ENCODE measurements around the gene THEMIS. TPM values are rescaled to one million over a fixed set of nuclear protein-coding genes. Genes with fewer than 3 reads are reported as not detected.

Gene THEMIS
- total and polyA plus RNA-seq, 4 donors, result 0.06 to 0.14 (median 0.10) TPM; not detected in 1

- no CpG with 5 or more reads among the region's 3 CpGs for WGBS (ENCODE audit: insufficient coverage)
- Histone ChIP-seq H3K27ac (ENCODE audit: low read depth, low read length) (no peak overlapping the region), H3K27me3 (ENCODE audit: control insufficient read depth, insufficient read depth, low read length) (no peaks in the 10 kb centered on the region), H3K4me3 (ENCODE audit: low read depth, low read length) (no peak overlapping the region), H3K4me1 (ENCODE audit: control insufficient read depth, insufficient read depth, low read length) (no peaks in the 10 kb centered on the region), H3K9me3 (ENCODE audit: control insufficient read depth, insufficient read depth, low read length) (peaks cover 2% of the 10 kb centered on the region), H3K36me3 (ENCODE audit: control insufficient read depth, insufficient read depth, low read length) (no peaks in the 10 kb centered on the region)
- DNase-seq (ENCODE audit: low read depth in 4 of 6, low spot score in 6 of 6), result no peak
Measured at GRCh38 chr6:127918506-127919427, 17.9 kb upstream of the THEMIS start.

GRCh38 chr6:127917766-127918165 is 16.9 kb upstream of the THEMIS start:
- WGBS (ENCODE audit: insufficient coverage), result no CpG with 5 or more reads among the region's 1 CpG
- no peaks in the 10 kb centered on the region for H3K4me1 ChIP-seq (ENCODE audit: control insufficient read depth, insufficient read depth, low read length)
- H3K4me3 ChIP-seq (ENCODE audit: low read depth, low read length), result no peak overlapping the region
- DNase-seq (ENCODE audit: low read depth in 4 of 6, low spot score in 6 of 6), result no peak
- H3K27ac ChIP-seq (ENCODE audit: low read depth, low read length), result no peak overlapping the region
- no peaks in the 10 kb centered on the region for H3K27me3 ChIP-seq (ENCODE audit: control insufficient read depth, insufficient read depth, low read length)
- no peaks in the 10 kb centered on the region for H3K36me3 ChIP-seq (ENCODE audit: control insufficient read depth, insufficient read depth, low read length)
- no peaks in the 10 kb centered on the region for H3K9me3 ChIP-seq (ENCODE audit: control insufficient read depth, insufficient read depth, low read length)

- no peak for DNase-seq (ENCODE audit: low read depth in 4 of 6, low spot score in 6 of 6)
- no peaks in the 10 kb centered on the region for H3K9me3 ChIP-seq (ENCODE audit: control insufficient read depth, insufficient read depth, low read length)
- no peaks in the 10 kb centered on the region for H3K27me3 ChIP-seq (ENCODE audit: control insufficient read depth, insufficient read depth, low read length)
- no peak overlapping the region for H3K27ac ChIP-seq (ENCODE audit: low read depth, low read length)
- H3K4me1 ChIP-seq (ENCODE audit: control insufficient read depth, insufficient read depth, low read length), result no peaks in the 10 kb centered on the region
- H3K36me3 ChIP-seq (ENCODE audit: control insufficient read depth, insufficient read depth, low read length), result no peaks in the 10 kb centered on the region
- H3K4me3 ChIP-seq (ENCODE audit: low read depth, low read length), result no peak overlapping the region
- WGBS (ENCODE audit: insufficient coverage), result no CpG with 5 or more reads among the region's 3 CpGs
Measured at GRCh38 chr6:127914240-127914639, 13.4 kb upstream of the THEMIS start.

GRCh38 chr6:127912914-127913313 is 12.1 kb upstream of the THEMIS start:
- DNase-seq (ENCODE audit: low read depth in 4 of 6, low spot score in 6 of 6), result no peak
- Histone ChIP-seq H3K27ac (ENCODE audit: low read depth, low read length) (no peak overlapping the region), H3K4me1 (ENCODE audit: control insufficient read depth, insufficient read depth, low read length) (no peaks in the 10 kb centered on the region), H3K4me3 (ENCODE audit: low read depth, low read length) (no peak overlapping the region), H3K27me3 (ENCODE audit: control insufficient read depth, insufficient read depth, low read length) (no peaks in the 10 kb centered on the region), H3K9me3 (ENCODE audit: control insufficient read depth, insufficient read depth, low read length) (no peaks in the 10 kb centered on the region), H3K36me3 (ENCODE audit: control insufficient read depth, insufficient read depth, low read length) (no peaks in the 10 kb centered on the region)
- 100% methylated on average over 1 of the region's 3 CpGs for WGBS (ENCODE audit: insufficient coverage)

GRCh38 chr6:127907960-127908640 is 7.2 kb upstream of the THEMIS start:
- WGBS (ENCODE audit: insufficient coverage), result 94% methylated on average over 3 of the region's 7 CpGs
- no peaks in the 10 kb centered on the region for H3K9me3 ChIP-seq (ENCODE audit: control insufficient read depth, insufficient read depth, low read length)
- no peaks in the 10 kb centered on the region for H3K4me1 ChIP-seq (ENCODE audit: control insufficient read depth, insufficient read depth, low read length)
- H3K27ac ChIP-seq (ENCODE audit: low read depth, low read length), result no peak overlapping the region
- H3K36me3 ChIP-seq (ENCODE audit: control insufficient read depth, insufficient read depth, low read length), result no peaks in the 10 kb centered on the region
- no peak for DNase-seq (ENCODE audit: low read depth in 4 of 6, low spot score in 6 of 6)
- H3K4me3 ChIP-seq (ENCODE audit: low read depth, low read length), result no peak overlapping the region
- H3K27me3 ChIP-seq (ENCODE audit: control insufficient read depth, insufficient read depth, low read length), result no peaks in the 10 kb centered on the region

- no peak overlapping the region for H3K27ac ChIP-seq (ENCODE audit: low read depth, low read length)
- no peaks in the 10 kb centered on the region for H3K9me3 ChIP-seq (ENCODE audit: control insufficient read depth, insufficient read depth, low read length)
- H3K4me3 ChIP-seq (ENCODE audit: low read depth, low read length), result no peak overlapping the region
- no peaks in the 10 kb centered on the region for H3K36me3 ChIP-seq (ENCODE audit: control insufficient read depth, insufficient read depth, low read length)
- DNase-seq (ENCODE audit: low read depth in 4 of 6, low spot score in 6 of 6), result no peak
- H3K4me1 ChIP-seq (ENCODE audit: control insufficient read depth, insufficient read depth, low read length), result no peaks in the 10 kb centered on the region
- no peaks in the 10 kb centered on the region for H3K27me3 ChIP-seq (ENCODE audit: control insufficient read depth, insufficient read depth, low read length)
Measured at GRCh38 chr6:127904160-127904559, 3.3 kb upstream of the THEMIS start.

GRCh38 chr6:127902933-127903332 is 2.1 kb upstream of the THEMIS start:
- Histone ChIP-seq H3K27me3 (ENCODE audit: control insufficient read depth, insufficient read depth, low read length) (no peaks in the 10 kb centered on the region), H3K9me3 (ENCODE audit: control insufficient read depth, insufficient read depth, low read length) (no peaks in the 10 kb centered on the region), H3K4me3 (ENCODE audit: low read depth, low read length) (no peak overlapping the region), H3K4me1 (ENCODE audit: control insufficient read depth, insufficient read depth, low read length) (no peaks in the 10 kb centered on the region), H3K27ac (ENCODE audit: low read depth, low read length) (no peak overlapping the region), H3K36me3 (ENCODE audit: control insufficient read depth, insufficient read depth, low read length) (no peaks in the 10 kb centered on the region)
- peak in 1 of 6 donors; percentile 12 for DNase-seq (ENCODE audit: low read depth in 4 of 6, low spot score in 6 of 6)
- 80% methylated on average over 8 of the region's 8 CpGs for WGBS (ENCODE audit: insufficient coverage)

GRCh38 chr6:127897484-127897883 is 3.4 kb downstream of the THEMIS start:
- H3K9me3 ChIP-seq (ENCODE audit: control insufficient read depth, insufficient read depth, low read length), result no peaks in the 10 kb centered on the region
- H3K27me3 ChIP-seq (ENCODE audit: control insufficient read depth, insufficient read depth, low read length), result no peaks in the 10 kb centered on the region
- no peak overlapping the region for H3K4me3 ChIP-seq (ENCODE audit: low read depth, low read length)
- DNase-seq (ENCODE audit: low read depth in 4 of 6, low spot score in 6 of 6), result no peak
- no peak overlapping the region for H3K27ac ChIP-seq (ENCODE audit: low read depth, low read length)
- WGBS (ENCODE audit: insufficient coverage), result no CpG with 5 or more reads among the region's 2 CpGs
- H3K4me1 ChIP-seq (ENCODE audit: control insufficient read depth, insufficient read depth, low read length), result no peaks in the 10 kb centered on the region
- no peaks in the 10 kb centered on the region for H3K36me3 ChIP-seq (ENCODE audit: control insufficient read depth, insufficient read depth, low read length)

- WGBS (ENCODE audit: insufficient coverage), result no CpG with 5 or more reads among the region's 1 CpG
- Histone ChIP-seq H3K36me3 (ENCODE audit: control insufficient read depth, insufficient read depth, low read length) (no peaks in the 10 kb centered on the region), H3K4me3 (ENCODE audit: low read depth, low read length) (no peak overlapping the region), H3K4me1 (ENCODE audit: control insufficient read depth, insufficient read depth, low read length) (no peaks in the 10 kb centered on the region), H3K9me3 (ENCODE audit: control insufficient read depth, insufficient read depth, low read length) (no peaks in the 10 kb centered on the region), H3K27me3 (ENCODE audit: control insufficient read depth, insufficient read depth, low read length) (no peaks in the 10 kb centered on the region), H3K27ac (ENCODE audit: low read depth, low read length) (no peak overlapping the region)
- no peak for DNase-seq (ENCODE audit: low read depth in 4 of 6, low spot score in 6 of 6)
Measured at GRCh38 chr6:127894051-127894450, 6.8 kb downstream of the THEMIS start.

GRCh38 chr6:127893541-127893940 is 7.3 kb downstream of the THEMIS start:
- 58% methylated on average over 6 of the region's 6 CpGs for WGBS (ENCODE audit: insufficient coverage)
- no peaks in the 10 kb centered on the region for H3K9me3 ChIP-seq (ENCODE audit: control insufficient read depth, insufficient read depth, low read length)
- H3K4me3 ChIP-seq (ENCODE audit: low read depth, low read length), result no peak overlapping the region
- no peaks in the 10 kb centered on the region for H3K36me3 ChIP-seq (ENCODE audit: control insufficient read depth, insufficient read depth, low read length)
- H3K27me3 ChIP-seq (ENCODE audit: control insufficient read depth, insufficient read depth, low read length), result no peaks in the 10 kb centered on the region
- peak in 2 of 6 donors; percentile 1 to 7 for DNase-seq (ENCODE audit: low read depth in 4 of 6, low spot score in 6 of 6)
- no peaks in the 10 kb centered on the region for H3K4me1 ChIP-seq (ENCODE audit: control insufficient read depth, insufficient read depth, low read length)
- no peak overlapping the region for H3K27ac ChIP-seq (ENCODE audit: low read depth, low read length)
